Loucy (cell line): ENCODE results near the gene GUCY1A2.

Experiments used
- EZH2phosphoT487 ChIP-seq: fragments of 200-600 bp; IDR thresholded peaks from 2 replicates; pipeline ENCODE4 v1.6.1; 2018; ENCODE audit warnings: antibody characterized with exemption, mild to moderate bottlenecking, moderate library complexity, borderline replicate concordance
- TF ChIP-seq, protein P1 (sequence below): fragments of 200-600 bp; sonication (generic); conservative IDR thresholded peaks from 2 replicates; pipeline ENCODE4 v1.5.1; 2014; ENCODE audit warnings: mild to moderate bottlenecking, antibody characterized with exemption, low read length

DNA sequence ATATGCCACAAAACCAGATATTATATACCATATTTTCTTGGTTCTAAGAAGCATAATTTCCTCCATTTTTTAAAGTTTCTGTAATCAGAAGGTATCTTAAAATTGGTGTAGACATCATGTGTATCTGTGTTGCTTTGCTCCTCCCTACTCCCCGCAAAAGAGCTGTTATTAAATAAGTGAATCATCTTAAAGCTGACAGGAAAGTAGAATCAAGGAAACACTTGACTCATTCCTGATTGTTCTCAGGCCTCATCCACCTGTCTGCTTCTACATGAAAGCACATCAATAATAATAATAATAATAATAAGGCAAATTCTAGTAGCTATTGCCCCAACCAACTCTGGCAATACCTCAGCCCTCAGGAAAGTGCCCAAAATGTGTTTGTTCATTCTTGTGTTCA, 26.2 kb upstream of the GUCY1A2 start:
- TF ChIP-seq, protein P1, sequence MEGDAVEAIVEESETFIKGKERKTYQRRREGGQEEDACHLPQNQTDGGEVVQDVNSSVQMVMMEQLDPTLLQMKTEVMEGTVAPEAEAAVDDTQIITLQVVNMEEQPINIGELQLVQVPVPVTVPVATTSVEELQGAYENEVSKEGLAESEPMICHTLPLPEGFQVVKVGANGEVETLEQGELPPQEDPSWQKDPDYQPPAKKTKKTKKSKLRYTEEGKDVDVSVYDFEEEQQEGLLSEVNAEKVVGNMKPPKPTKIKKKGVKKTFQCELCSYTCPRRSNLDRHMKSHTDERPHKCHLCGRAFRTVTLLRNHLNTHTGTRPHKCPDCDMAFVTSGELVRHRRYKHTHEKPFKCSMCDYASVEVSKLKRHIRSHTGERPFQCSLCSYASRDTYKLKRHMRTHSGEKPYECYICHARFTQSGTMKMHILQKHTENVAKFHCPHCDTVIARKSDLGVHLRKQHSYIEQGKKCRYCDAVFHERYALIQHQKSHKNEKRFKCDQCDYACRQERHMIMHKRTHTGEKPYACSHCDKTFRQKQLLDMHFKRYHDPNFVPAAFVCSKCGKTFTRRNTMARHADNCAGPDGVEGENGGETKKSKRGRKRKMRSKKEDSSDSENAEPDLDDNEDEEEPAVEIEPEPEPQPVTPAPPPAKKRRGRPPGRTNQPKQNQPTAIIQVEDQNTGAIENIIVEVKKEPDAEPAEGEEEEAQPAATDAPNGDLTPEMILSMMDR: no peak
- no peak for TF ChIP-seq EZH2phosphoT487
